GM19467 (cell line): ENCODE measurements around the gene ECHDC1.
"Not testable (repeated sequence)": the region's sequence is repeated elsewhere in the genome, so short reads cannot be mapped to it uniquely, and the experiment has no call there.

ENCODE experiments used
- ATAC-seq: cut with Tn5 transposase; IDR thresholded peaks from one replicate; pipeline ENCODE4 v1.9.1; 2021; ENCODE audit warnings: mild to moderate bottlenecking, moderate library complexity; ENCODE audit not compliant: unreplicated experiment

ECHDC1 gene

GRCh38 chr6:127342946-127343808 is at the start of gene ECHDC1:
TSS of gene ECHDC1 (minus strand) at chr6:127343609. CDS start at chr6:127331028, 12,581 bp downstream.
- peak; percentile 65 for ATAC-seq

GRCh38 chr6:127392301-127392700 is 48.9 kb upstream of the ECHDC1 start:
- ATAC-seq: no peak

- no peak for ATAC-seq
Observed at GRCh38 chr6:127391094-127391953, 47.9 kb upstream of the ECHDC1 start.

- ATAC-seq: no peak
Observed at GRCh38 chr6:127389706-127390105, 46.3 kb upstream of the ECHDC1 start.

GRCh38 chr6:127385668-127386430 is 42.4 kb upstream of the ECHDC1 start:
- ATAC-seq: no peak

- ATAC-seq: not testable (repeated sequence)
Observed at GRCh38 chr6:127384848-127385247, 41.4 kb upstream of the ECHDC1 start.

- no peak for ATAC-seq
Observed at GRCh38 chr6:127383988-127384387, 40.6 kb upstream of the ECHDC1 start.

GRCh38 chr6:127382413-127382812 is 39.0 kb upstream of the ECHDC1 start:
- ATAC-seq: no peak

GRCh38 chr6:127381384-127381783 is 38.0 kb upstream of the ECHDC1 start:
- no peak for ATAC-seq

GRCh38 chr6:127376685-127377084 is 33.3 kb upstream of the ECHDC1 start:
- ATAC-seq: no peak

- ATAC-seq: no peak
Observed at GRCh38 chr6:127367023-127367375, 23.6 kb upstream of the ECHDC1 start.

GRCh38 chr6:127366282-127367022 is 23.0 kb upstream of the ECHDC1 start:
- no peak for ATAC-seq

GRCh38 chr6:127365874-127366273 is 22.5 kb upstream of the ECHDC1 start:
- no peak for ATAC-seq

GRCh38 chr6:127352524-127352923 is 9.1 kb upstream of the ECHDC1 start:
- no peak for ATAC-seq

GRCh38 chr6:127349980-127350379 is 6.6 kb upstream of the ECHDC1 start:
- ATAC-seq: no peak

- ATAC-seq: no peak
Observed at GRCh38 chr6:127348028-127348661, 4.7 kb upstream of the ECHDC1 start.

- ATAC-seq: no peak
Observed at GRCh38 chr6:127347178-127347577, 3.8 kb upstream of the ECHDC1 start.

GRCh38 chr6:127345521-127345920 is 2.1 kb upstream of the ECHDC1 start:
- ATAC-seq: no peak

GRCh38 chr6:127343809-127344659 is 625 bp upstream of the ECHDC1 start:
- ATAC-seq: no peak
